HepG2 (cell line): ENCODE data around the gene TRMT112. TPM values are rescaled to one million over a fixed set of nuclear protein-coding genes. Genes with fewer than 3 reads are reported as not detected.

Experiments used
- AFF4 ChIP-seq: sonication (generic); formaldehyde crosslinking; IDR thresholded peaks from 2 replicates; pipeline ENCODE4 v1.4.0; 2020; ENCODE audit warnings: missing genetic modification reagents
- BATF2 ChIP-seq: sonication (generic); formaldehyde crosslinking; IDR thresholded peaks from 2 replicates; pipeline ENCODE4 v1.8.0; 2022; ENCODE audit warnings: mild to moderate bottlenecking, missing genetic modification reagents, moderate library complexity
- CBFB ChIP-seq: sonication (generic); formaldehyde crosslinking; IDR thresholded peaks from 2 replicates; pipeline ENCODE4 v1.4.0; 2020; ENCODE audit warnings: missing genetic modification reagents
- CREM ChIP-seq, 2 experiments: sonication (generic) in 1 of 2; formaldehyde crosslinking in 1 of 2; IDR thresholded peaks; 2 replicates each; pipeline versions ENCODE4 v1.4.0 to v1.6.1; 2016 to 2020; ENCODE audit warnings: antibody characterized with exemption in 1 of 2, mild to moderate bottlenecking in 1 of 2, missing genetic modification reagents in 1 of 2
- ELF1 ChIP-seq: sonication (generic); formaldehyde crosslinking; IDR thresholded peaks from 2 replicates; pipeline ENCODE4 v1.4.0; 2020; ENCODE audit warnings: missing genetic modification reagents
- HNRNPLL ChIP-seq: fragments of 200-400 bp; formaldehyde crosslinking; IDR thresholded peaks from 2 replicates; pipeline ENCODE4 v1.6.1; 2017; ENCODE audit warnings: mild to moderate bottlenecking, low read depth, low read length; ENCODE audit not compliant: poor library complexity, severe bottlenecking
- IRF2 ChIP-seq: IDR thresholded peaks from 2 replicates; pipeline ENCODE4 v1.6.1; 2018; ENCODE audit warnings: missing genetic modification reagents, missing compliant biosample characterization
- ISL2 ChIP-seq: sonication (generic); formaldehyde crosslinking; IDR thresholded peaks from 2 replicates; pipeline ENCODE4 v1.5.0; 2020; ENCODE audit warnings: missing genetic modification reagents
- JUNB ChIP-seq: sonication (generic); formaldehyde crosslinking; IDR thresholded peaks from 2 replicates; pipeline ENCODE4 v1.8.0; 2022; ENCODE audit warnings: missing genetic modification reagents, mild to moderate bottlenecking, borderline replicate concordance
- LCORL ChIP-seq, 2 experiments: fragments of 450-650 bp in 1 of 2; sonication (generic) in 1 of 2; formaldehyde crosslinking in 1 of 2; IDR thresholded peaks; 2 replicates each; pipeline versions ENCODE4 v1.5.0 to v1.6.1; 2017 to 2020; ENCODE audit warnings: antibody characterized with exemption in 1 of 2, missing genetic modification reagents in 1 of 2
- PRMT3 ChIP-seq: sonication (generic); formaldehyde crosslinking; IDR thresholded peaks from 2 replicates; pipeline ENCODE4 v1.8.1; 2022; ENCODE audit warnings: low read depth, mild to moderate bottlenecking, moderate library complexity, missing genetic modification reagents, borderline replicate concordance
- SIN3B ChIP-seq: fragments of 150-350 bp; IDR thresholded peaks from 2 replicates; pipeline ENCODE4 v1.6.1; 2014; ENCODE audit warnings: low read length
- SSRP1 ChIP-seq: IDR thresholded peaks from 2 replicates; pipeline ENCODE4 v1.6.1; 2016; ENCODE audit warnings: control low read depth
- XRCC5 ChIP-seq: fragments of 200-400 bp; formaldehyde crosslinking; optimal IDR thresholded peaks from 2 replicates; pipeline ENCODE3; 2017; ENCODE audit warnings: mild to moderate bottlenecking, low read length
- ZFP90 ChIP-seq: sonication (generic); formaldehyde crosslinking; IDR thresholded peaks from 2 replicates; pipeline ENCODE4 v1.8.0; 2022; ENCODE audit warnings: missing genetic modification reagents, mild to moderate bottlenecking, inconsistent platforms, borderline replicate concordance
- ZMYM3 ChIP-seq: sonication (generic); formaldehyde crosslinking; IDR thresholded peaks from 2 replicates; pipeline ENCODE4 v1.5.1; 2020; ENCODE audit warnings: mild to moderate bottlenecking, missing genetic modification reagents
- ZNF20 ChIP-seq: sonication (generic); formaldehyde crosslinking; IDR thresholded peaks from 2 replicates; pipeline ENCODE4 v1.4.0; 2020; ENCODE audit warnings: mild to moderate bottlenecking, moderate library complexity, missing genetic modification reagents
- ZNF232 ChIP-seq: sonication (generic); formaldehyde crosslinking; IDR thresholded peaks from 2 replicates; pipeline ENCODE4 v1.4.0; 2020; ENCODE audit warnings: missing genetic modification reagents, borderline replicate concordance
- ZNF234 ChIP-seq: sonication (generic); formaldehyde crosslinking; conservative IDR thresholded peaks from 2 replicates; pipeline ENCODE4 v1.5.1; 2020; ENCODE audit warnings: mild to moderate bottlenecking, missing genetic modification reagents
- ZNF460 ChIP-seq: sonication (generic); formaldehyde crosslinking; IDR thresholded peaks from 2 replicates; pipeline ENCODE4 v1.5.1; 2020; ENCODE audit warnings: missing genetic modification reagents, mild to moderate bottlenecking, borderline replicate concordance
- ZNF546 ChIP-seq: sonication (generic); formaldehyde crosslinking; conservative IDR thresholded peaks from 2 replicates; pipeline ENCODE4 v1.8.1; 2023; ENCODE audit warnings: mild to moderate bottlenecking, missing genetic modification reagents
- ZNF549 ChIP-seq: sonication (generic); formaldehyde crosslinking; IDR thresholded peaks from 2 replicates; pipeline ENCODE4 v1.5.0; 2020; ENCODE audit warnings: missing genetic modification reagents
- ZNF572 ChIP-seq: sonication (generic); formaldehyde crosslinking; IDR thresholded peaks from 2 replicates; pipeline ENCODE4 v1.5.1; 2020; ENCODE audit warnings: mild to moderate bottlenecking, missing genetic modification reagents
- ZNF740 ChIP-seq: sonication (generic); formaldehyde crosslinking; IDR thresholded peaks from 2 replicates; pipeline ENCODE4 v1.4.0; 2020; ENCODE audit warnings: missing genetic modification reagents
- ZNF792 ChIP-seq: IDR thresholded peaks from 2 replicates; pipeline ENCODE4 v1.6.1; 2016
- ZSCAN31 ChIP-seq: sonication (generic); formaldehyde crosslinking; IDR thresholded peaks from 2 replicates; pipeline ENCODE4 v1.5.0; 2020; ENCODE audit warnings: low read depth, mild to moderate bottlenecking, missing genetic modification reagents
- ZSCAN9 ChIP-seq: IDR thresholded peaks from 2 replicates; pipeline ENCODE4 v1.6.1; 2016; ENCODE audit warnings: borderline replicate concordance
- polyA plus RNA-seq, 8 experiments: library from polyadenylated mRNA; depleted of rRNA in 3 of 8; stranded (reverse) in 7 of 8; unstranded in 1 of 8; fragments of >200 nt; fragmentation: Illumina TruSeq in 4 of 8; extraction: Trizol in 4 of 8; gene quantifications; 2 replicates each; pipeline versions ENCODE4 v1.2.1 to v1.2.3, GENCODE V29; 2011 to 2016; ENCODE audit warnings: low read depth in 4 of 8, missing spikeins in 1 of 8, mixed read lengths in 1 of 8; ENCODE audit not compliant: insufficient read depth in 1 of 8
- total RNA-seq, 5 experiments: library from RNA; depleted of rRNA; stranded (reverse); fragments of >200 nt; fragmentation: Illumina TruSeq; extraction: Trizol; gene quantifications; 2 replicates each; pipeline ENCODE4 v1.2.3, GENCODE V29; 2016; ENCODE audit warnings: low read depth in 1 of 5

The TRMT112 gene
- total and polyA plus RNA-seq, 2 of the 13 experiments (the other 11 are each of a cell fraction or from before 2014, with no cell fraction given) = 186 to 409 TPM

- TF ChIP-seq BATF2 (CRISPR knock-in tag) (peak; percentile 75; the same call in 1 of the 2 replicates), ZNF234 (CRISPR knock-in tag) (0 out of 2 replicates have a peak, but pooled peaks have one; percentile 19), ZNF572 (no peak), ZNF740 (CRISPR knock-in tag) (0 out of 2 replicates have a peak, but pooled peaks have one; percentile 47), SSRP1 (CRISPR knock-in tag) (peak; percentile 59), ZFP90 (CRISPR knock-in tag) (0 out of 2 replicates have a peak, but pooled peaks have one; percentile 23), ZNF546 (CRISPR knock-in tag) (peak; percentile 75; the same call in 1 of the 2 replicates), SIN3B (no peak), AFF4 (CRISPR knock-in tag) (peak; percentile 9; the same call in 1 of the 2 replicates), ZNF549 (no peak), ZNF232 (CRISPR knock-in tag) (0 out of 2 replicates have a peak, but pooled peaks have one; percentile 22), PRMT3 (CRISPR knock-in tag) (no peak), CREM (IDR thresholded peaks at IDR 0.05) (0 out of 2 replicates have a peak, but pooled peaks have one; percentile 33), CREM (CRISPR knock-in tag; IDR thresholded peaks at IDR 0.05) (no peak), ISL2 (CRISPR knock-in tag) (no peak), ZNF792 (CRISPR knock-in tag) (0 out of 2 replicates have a peak, but pooled peaks have one; percentile 9), ZSCAN9 (peak; percentile 12; the same call in 1 of the 2 replicates), ZSCAN31 (no peak), IRF2 (0 out of 2 replicates have a peak, but pooled peaks have one; percentile 27), LCORL (IDR thresholded peaks at IDR 0.05) (no peak), LCORL (CRISPR knock-in tag; IDR thresholded peaks at IDR 0.05) (no peak), ELF1 (CRISPR knock-in tag) (0 out of 2 replicates have a peak, but pooled peaks have one; percentile 29), CBFB (CRISPR knock-in tag) (peak; percentile 10; the same call in 1 of the 2 replicates), ZNF20 (no peak), ZNF460 (CRISPR knock-in tag) (no peak; the same call in 1 of the 2 replicates), ZMYM3 (peak; percentile 95), XRCC5 (peak; percentile 27), HNRNPLL (no peak), JUNB (CRISPR knock-in tag) (no peak)
Measured at GRCh38 chr11:64268893-64269539, 48.3 kb downstream of the TRMT112 start (continued).
